Transverse colon (tissue), 4 donors: ENCODE results near the gene TMEM42. TPM values are rescaled to one million over a fixed set of nuclear protein-coding genes. Genes with fewer than 3 reads are reported as not detected.

ENCODE experiments used
- DNase-seq: peaks from one replicate; pipeline ENCODE4 v3.0.0-alpha.2; 2019
- H3K27ac ChIP-seq, 4 donors: fragments of 200-600 bp; sonication (generic); 2 replicates each; pipeline ENCODE4 v1.5.1; 2016 to 2018; ENCODE audit warnings: inconsistent platforms in 4 of 4
- H3K27me3 ChIP-seq: fragments of 200-600 bp; sonication (generic); 2 replicates; pipeline ENCODE4 v1.5.1; 2017; ENCODE audit warnings: inconsistent platforms
- H3K36me3 ChIP-seq, 4 donors: fragments of 200-600 bp; sonication (generic); 2 replicates each; pipeline ENCODE4 v1.5.1; 2017 to 2019; ENCODE audit warnings: inconsistent platforms in 4 of 4
- H3K4me1 ChIP-seq, 4 donors: fragments of 200-600 bp; sonication (generic); 2 replicates each; pipeline ENCODE4 v1.5.1; 2017 to 2020; ENCODE audit warnings: inconsistent platforms in 4 of 4
- H3K4me3 ChIP-seq, 4 donors: fragments of 200-600 bp; sonication (generic); 1 replicate in 1 of 4; 2 replicates in 3 of 4; pipeline versions ENCODE4 v1.5.1 to v1.6.1; 2017 to 2019; ENCODE audit warnings: inconsistent platforms in 4 of 4
- H3K9me3 ChIP-seq, 2 donors: fragments of 200-600 bp; sonication (generic); 2 replicates each; pipeline ENCODE4 v1.5.1; 2017 to 2019; ENCODE audit warnings: inconsistent platforms in 2 of 2
- EP300 ChIP-seq: sonication (generic); formaldehyde crosslinking; IDR thresholded peaks from one replicate; pipeline ENCODE4 v1.6.1; 2017; ENCODE audit warnings: antibody characterized with exemption, low read depth
- POLR2A ChIP-seq: fragments of 450-650 bp; IDR thresholded peaks from one replicate; pipeline ENCODE4 v1.6.1; 2016; ENCODE audit warnings: antibody characterized with exemption, mild to moderate bottlenecking, moderate library complexity
- POLR2AphosphoS5 ChIP-seq, 3 donors: sonication (generic); formaldehyde crosslinking; IDR thresholded peaks; one replicate each; pipeline ENCODE4 v1.6.1; 2016; ENCODE audit warnings: antibody characterized with exemption in 3 of 3
- WGBS, 2 donors: methylation state at CpG; one replicate each; pipeline ENCODE4 v1.1.5; 2018; ENCODE audit warnings: low coverage in 1 of 2; 5-methylcytosine and 5-hydroxymethylcytosine counted together
- in situ Hi-C, 4 donors: fragments of 200-750 bp; cut with MboI; loops; one replicate each; pipeline versions ENCODE4 v1.15.0 to v1.15.1; 2017; ENCODE audit warnings: low sequenced_read_pairs in 3 of 4, low pct_ligation_motif_present in 1 of 4, low pct_unique_long_range_greater_than_20kb in 1 of 4
- intact Hi-C: fragments of 100-400 bp; cut with DNase I; formaldehyde crosslinking; loops from one replicate; pipeline ENCODE4 v1.15.1; 2023; ENCODE audit warnings: low total_unique reads
- total RNA-seq, 4 donors: library from RNA; depleted of rRNA; stranded (reverse); fragments of >200 nt; gene quantifications; one replicate each; pipeline ENCODE4 v1.1.0, GENCODE V29; 2016
- TF ChIP-seq, protein P1 (sequence below), 5 experiments: fragments of 200-600 bp in 3 of 5; fragments of 450-650 bp in 2 of 5; sonication (generic) in 3 of 5; IDR thresholded peaks; 1 replicate in 2 of 5; 2 replicates in 3 of 5; pipeline ENCODE4 v1.5.1; 2016 to 2017; ENCODE audit warnings: antibody characterized with exemption in 5 of 5, inconsistent platforms in 3 of 5, mild to moderate bottlenecking in 2 of 5, moderate library complexity in 1 of 5

Gene TMEM42
- total RNA-seq, 4 donors from 2014 or later, result 10.0 to 13.7 (median 12.3) TPM; not detected in 1

DNA sequence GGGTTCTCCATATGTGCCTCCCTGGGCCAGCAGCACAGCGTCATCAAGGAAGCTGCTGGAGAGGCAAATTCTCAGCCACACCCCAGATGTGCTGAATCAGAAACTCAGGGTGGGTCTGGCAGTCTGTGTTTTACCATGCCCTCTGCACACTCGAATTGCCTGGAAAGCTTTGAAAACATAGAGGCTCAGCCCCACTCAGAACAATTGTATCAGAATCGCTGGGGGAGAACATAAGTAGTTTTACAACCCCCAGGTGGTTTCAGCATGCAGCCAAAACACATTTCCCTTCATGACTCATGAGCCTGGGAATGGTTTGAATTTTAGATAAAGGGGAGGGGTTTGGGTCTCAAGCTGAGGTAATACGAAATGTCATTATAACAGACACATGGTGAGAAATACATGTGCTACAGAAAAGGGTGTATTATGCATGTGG lies 22.3 kb downstream of the TMEM42 start:
- Histone ChIP-seq H3K36me3 (no peaks in the 10 kb centered on the region), H3K9me3 (no peaks in the 10 kb centered on the region), H3K4me1 (no peaks in the 10 kb centered on the region), H3K27me3 (peaks cover 10% of the 10 kb centered on the region), H3K27ac (no peak overlapping the region), H3K4me3 (no peak overlapping the region)
- no peak for DNase-seq
- TF ChIP-seq, protein P1, sequence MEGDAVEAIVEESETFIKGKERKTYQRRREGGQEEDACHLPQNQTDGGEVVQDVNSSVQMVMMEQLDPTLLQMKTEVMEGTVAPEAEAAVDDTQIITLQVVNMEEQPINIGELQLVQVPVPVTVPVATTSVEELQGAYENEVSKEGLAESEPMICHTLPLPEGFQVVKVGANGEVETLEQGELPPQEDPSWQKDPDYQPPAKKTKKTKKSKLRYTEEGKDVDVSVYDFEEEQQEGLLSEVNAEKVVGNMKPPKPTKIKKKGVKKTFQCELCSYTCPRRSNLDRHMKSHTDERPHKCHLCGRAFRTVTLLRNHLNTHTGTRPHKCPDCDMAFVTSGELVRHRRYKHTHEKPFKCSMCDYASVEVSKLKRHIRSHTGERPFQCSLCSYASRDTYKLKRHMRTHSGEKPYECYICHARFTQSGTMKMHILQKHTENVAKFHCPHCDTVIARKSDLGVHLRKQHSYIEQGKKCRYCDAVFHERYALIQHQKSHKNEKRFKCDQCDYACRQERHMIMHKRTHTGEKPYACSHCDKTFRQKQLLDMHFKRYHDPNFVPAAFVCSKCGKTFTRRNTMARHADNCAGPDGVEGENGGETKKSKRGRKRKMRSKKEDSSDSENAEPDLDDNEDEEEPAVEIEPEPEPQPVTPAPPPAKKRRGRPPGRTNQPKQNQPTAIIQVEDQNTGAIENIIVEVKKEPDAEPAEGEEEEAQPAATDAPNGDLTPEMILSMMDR (IDR thresholded peaks at IDR 0.05), result no peak
- TF ChIP-seq EP300 (no peak), POLR2A (no peak), POLR2AphosphoS5 (IDR thresholded peaks at IDR 0.05) (no peak)
- WGBS, 2 donors, result 17 to 25% methylated on average over 1 to 4 of the region's 4 CpGs
- in situ Hi-C loops, result no loop called here
- intact Hi-C loops, result no loop called here

DNA sequence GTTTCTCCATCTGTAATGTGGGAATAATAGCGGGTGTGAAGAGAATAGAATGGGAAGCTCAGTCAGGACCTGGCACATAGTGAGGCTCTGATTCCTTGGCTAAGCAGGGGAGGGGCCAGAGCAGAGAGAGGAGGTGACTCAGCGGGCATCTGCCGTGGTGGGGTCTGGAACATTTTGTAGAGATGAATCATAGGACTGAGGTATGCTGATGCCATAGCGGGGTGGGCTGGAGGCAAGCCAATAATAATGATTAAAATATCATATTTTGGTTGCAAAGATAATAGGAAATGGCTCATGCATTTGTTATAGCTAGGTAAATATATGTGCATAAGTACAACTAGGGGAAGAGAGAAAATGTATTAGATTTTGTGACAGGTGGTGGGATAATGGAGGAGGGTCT lies 23.9 kb downstream of the TMEM42 start:
- WGBS, 2 donors, result 60 to 63% methylated on average over 1 to 4 of the region's 4 CpGs
- no peak overlapping the region for H3K4me3 ChIP-seq
- TF ChIP-seq, protein P1 (IDR thresholded peaks at IDR 0.05), result no peak
- TF ChIP-seq POLR2A (no peak), EP300 (no peak), POLR2AphosphoS5 (IDR thresholded peaks at IDR 0.05) (no peak)
- H3K27me3 ChIP-seq, result peaks cover 10% of the 10 kb centered on the region
- intact Hi-C loops (no loop called here), in situ Hi-C loops (no loop called here)
- H3K27ac ChIP-seq, result no peak overlapping the region
- no peaks in the 10 kb centered on the region for H3K4me1 ChIP-seq
- DNase-seq, result no peak
- H3K9me3 ChIP-seq, result no peaks in the 10 kb centered on the region
- H3K36me3 ChIP-seq, result no peaks in the 10 kb centered on the region

- WGBS, 2 donors, result 79% methylated on average over 3 of the region's 3 CpGs; no CpG with 5 or more reads in 1 of the 2 donors
- no peak for DNase-seq
- TF ChIP-seq POLR2AphosphoS5 (IDR thresholded peaks at IDR 0.05), result no peak
- TF ChIP-seq POLR2A, result no peak
- TF ChIP-seq, protein P1 (IDR thresholded peaks at IDR 0.05), result no peak
- no peak for TF ChIP-seq EP300
- no peak overlapping the region for H3K4me3 ChIP-seq
- H3K36me3 ChIP-seq, result no peaks in the 10 kb centered on the region
- H3K27me3 ChIP-seq, result peaks cover 10% of the 10 kb centered on the region
- intact Hi-C loops, result no loop called here
- H3K27ac ChIP-seq, result no peak overlapping the region
- no peaks in the 10 kb centered on the region for H3K4me1 ChIP-seq
- H3K9me3 ChIP-seq, result no peaks in the 10 kb centered on the region
- in situ Hi-C loops, result no loop called here
These were observed 24.8 kb downstream of the TMEM42 start for GRCh38 chr3:44886561-44886960.

GRCh38 chr3:44887101-44887500 lies 25.4 kb downstream of the TMEM42 start:
- WGBS, 2 donors, result 70% methylated on average over 7 of the region's 7 CpGs; no CpG with 5 or more reads in 1 of the 2 donors
- Histone ChIP-seq H3K27me3 (peaks cover 10% of the 10 kb centered on the region), H3K36me3 (no peaks in the 10 kb centered on the region), H3K27ac (no peak overlapping the region), H3K9me3 (no peaks in the 10 kb centered on the region), H3K4me1 (no peaks in the 10 kb centered on the region), H3K4me3 (no peak overlapping the region)
- no peak for DNase-seq
- in situ Hi-C loops (no loop called here), intact Hi-C loops (no loop called here)
- no peak for TF ChIP-seq POLR2AphosphoS5 (IDR thresholded peaks at IDR 0.05)
- TF ChIP-seq, protein P1 (IDR thresholded peaks at IDR 0.05), result no peak
